PC-3 (cell line): Measurements from ENCODE around the gene ABLIM1. TPM values are rescaled to one million over a fixed set of nuclear protein-coding genes. Genes with fewer than 3 reads are reported as not detected.

Experiments used
- ATAC-seq: fragments of 200-7000 bp; cut with Tn5 transposase; 2 replicates; pipeline ENCODE4 v1.9.1; 2020; ENCODE audit warnings: mild to moderate bottlenecking, moderate library complexity
- BruUV-seq: library from RNA; stranded (reverse); fragments of 400-500 nt; replicated peaks from 2 replicates; lab custom pipeline; 2021; lab: Mats Ljungman, UMichigan
- CTCF ChIA-PET: fragments of 300-600 bp; sonication (Branson Sonifier 250); formaldehyde crosslinking; loops from one replicate; lab custom pipeline; 2022; ENCODE audit warnings: antibody characterized with exemption; lab: Charles Lee
- POLR2A ChIA-PET: fragments of 300-600 bp; sonication (Branson Sonifier 250); formaldehyde crosslinking; loops from one replicate; lab custom pipeline; 2022; ENCODE audit warnings: antibody characterized with exemption; ENCODE audit not compliant: unreplicated experiment; lab: Charles Lee
- DNase-seq: peaks from one replicate; pipeline ENCODE4 v3.0.0-alpha.2; 2015
- H2AFZ ChIP-seq: fragments of 300-600 bp; sonication (generic); 2 replicates; pipeline ENCODE4 v1.6.0; 2016; ENCODE audit warnings: antibody characterized with exemption, low read length
- H3F3A ChIP-seq: fragments of 300-600 bp; sonication (generic); one replicate; pipeline ENCODE4 v1.6.0; 2017; ENCODE audit warnings: antibody characterized with exemption, low read length, control low read depth, mild to moderate bottlenecking; ENCODE audit not compliant: unreplicated experiment
- H3K27ac ChIP-seq: fragments of 300-600 bp; sonication (generic); 2 replicates; pipeline ENCODE4 v1.5.1; 2016; ENCODE audit warnings: mild to moderate bottlenecking, low read length
- H3K27me3 ChIP-seq: fragments of 300-600 bp; sonication (generic); 2 replicates; pipeline ENCODE4 v1.6.1; 2016; ENCODE audit warnings: low read length, mixed read lengths
- H3K36me3 ChIP-seq: fragments of 300-600 bp; sonication (generic); 2 replicates; pipeline ENCODE4 v1.6.1; 2016; ENCODE audit warnings: low read depth, mixed run types, low read length, mixed read lengths
- H3K4me1 ChIP-seq: fragments of 300-600 bp; sonication (generic); 2 replicates; pipeline ENCODE4 v1.5.1; 2016; ENCODE audit warnings: low read length; ENCODE audit not compliant: insufficient read depth
- H3K4me2 ChIP-seq: fragments of 300-600 bp; sonication (generic); 2 replicates; pipeline ENCODE4 v1.6.0; 2016; ENCODE audit warnings: low read length
- H3K4me3 ChIP-seq: fragments of 300-600 bp; sonication (generic); 2 replicates; pipeline ENCODE4 v1.5.1; 2016; ENCODE audit warnings: mild to moderate bottlenecking, low read length, mixed read lengths
- H3K79me2 ChIP-seq: fragments of 300-600 bp; sonication (generic); 2 replicates; pipeline ENCODE4 v1.6.1; 2017; ENCODE audit warnings: low read length, mixed read lengths
- H3K9ac ChIP-seq: fragments of 300-600 bp; sonication (generic); 2 replicates; pipeline ENCODE4 v1.6.0; 2016; ENCODE audit warnings: mild to moderate bottlenecking, low read length
- H3K9me2 ChIP-seq: fragments of 300-600 bp; sonication (generic); replicated peaks from 2 replicates; pipeline ENCODE4 v1.6.1; 2016; ENCODE audit warnings: mixed run types, low read length, mixed read lengths
- H3K9me3 ChIP-seq: fragments of 300-600 bp; sonication (generic); 2 replicates; pipeline ENCODE4 v1.6.1; 2016; ENCODE audit warnings: low read length, mixed read lengths
- H4K20me1 ChIP-seq: fragments of 300-600 bp; sonication (generic); 2 replicates; pipeline ENCODE4 v1.6.1; 2016; ENCODE audit warnings: low read length, mixed read lengths
- CTCF ChIP-seq: fragments of 300-600 bp; sonication (generic); conservative IDR thresholded peaks from 2 replicates; pipeline ENCODE4 v1.5.1; 2017; ENCODE audit warnings: antibody characterized with exemption, low read depth, mild to moderate bottlenecking, low read length
- EZH2 ChIP-seq: fragments of 300-600 bp; sonication (generic); IDR thresholded peaks from one replicate; pipeline ENCODE4 v1.6.1; 2017; ENCODE audit warnings: antibody characterized with exemption, mild to moderate bottlenecking, low read length; ENCODE audit not compliant: unreplicated experiment
- EZH2phosphoT487 ChIP-seq: fragments of 300-600 bp; sonication (generic); IDR thresholded peaks from 2 replicates; pipeline ENCODE4 v1.6.1; 2018; ENCODE audit warnings: mild to moderate bottlenecking, antibody characterized with exemption, low read length, borderline replicate concordance
- intact Hi-C: fragments of 100-400 bp; cut with micrococcal nuclease; formaldehyde crosslinking; loops from 2 replicates; pipeline ENCODE4 v1.9.0; 2023
- total RNA-seq: library from RNA; depleted of rRNA; stranded (reverse); fragments of >200 nt; gene quantifications from 2 replicates; pipeline ENCODE4 v1.2.3, GENCODE V29; 2014

The ABLIM1 gene
- total RNA-seq, 1 experiment from 2014 or later, result 12.3 TPM

- Histone ChIP-seq H3K4me2 (no peak overlapping the region), H3K9ac (no peak overlapping the region), H3K9me3 (no peaks in the 10 kb centered on the region), H2AFZ (no peak overlapping the region), H3K79me2 (no peaks in the 10 kb centered on the region), H3K27ac (no peak overlapping the region), H3K9me2 (no peaks in the 10 kb centered on the region), H3K36me3 (no peaks in the 10 kb centered on the region), H3K27me3 (no peaks in the 10 kb centered on the region), H4K20me1 (no peaks in the 10 kb centered on the region), H3K4me3 (no peak overlapping the region), H3K4me1 (no peaks in the 10 kb centered on the region), H3F3A (no peaks in the 10 kb centered on the region)
- no peak for ATAC-seq
- DNase-seq, result no peak
- ChIA-PET CTCF (no interaction called here), POLR2A (no interaction called here)
- intact Hi-C loops, result no loop called here
- TF ChIP-seq CTCF (no peak), EZH2phosphoT487 (no peak), EZH2 (no peak)
- BruUV-seq, result no TSS peak
Measured at GRCh38 chr10:114662646-114663217, 4.7 kb upstream of the ABLIM1 start.

GRCh38 chr10:114661212-114661880 is 3.3 kb upstream of the ABLIM1 start:
- intact Hi-C loops, result no loop called here
- Histone ChIP-seq H3K79me2 (no peaks in the 10 kb centered on the region), H3K9me2 (no peaks in the 10 kb centered on the region), H4K20me1 (no peaks in the 10 kb centered on the region), H3K9me3 (no peaks in the 10 kb centered on the region), H3K36me3 (no peaks in the 10 kb centered on the region), H3K4me1 (no peaks in the 10 kb centered on the region), H3K4me2 (no peak overlapping the region), H3F3A (no peaks in the 10 kb centered on the region), H3K4me3 (no peak overlapping the region), H3K27me3 (no peaks in the 10 kb centered on the region), H3K9ac (no peak overlapping the region), H2AFZ (no peak overlapping the region), H3K27ac (no peak overlapping the region)
- ATAC-seq (no peak), DNase-seq (no peak)
- ChIA-PET POLR2A (no interaction called here), CTCF (no interaction called here)
- no TSS peak for BruUV-seq
- TF ChIP-seq CTCF (no peak), EZH2 (no peak), EZH2phosphoT487 (no peak)

- peaks cover 12% of the 10 kb centered on the region for H3K4me1 ChIP-seq
- no peak for TF ChIP-seq CTCF
- no peak for TF ChIP-seq EZH2phosphoT487
- no peak for TF ChIP-seq EZH2
- no TSS peak for BruUV-seq
- no peaks in the 10 kb centered on the region for H3K27me3 ChIP-seq
- ATAC-seq (no peak), DNase-seq (no peak)
- H3K27ac ChIP-seq, result no peak overlapping the region
- H2AFZ ChIP-seq, result no peak overlapping the region
- no peaks in the 10 kb centered on the region for H3K79me2 ChIP-seq
- H3K4me2 ChIP-seq, result no peak overlapping the region
- no peak overlapping the region for H3K9ac ChIP-seq
- ChIA-PET CTCF (no interaction called here), POLR2A (no interaction called here)
- no peaks in the 10 kb centered on the region for H3K9me2 ChIP-seq
- H3F3A ChIP-seq, result no peaks in the 10 kb centered on the region
- no peaks in the 10 kb centered on the region for H3K9me3 ChIP-seq
- intact Hi-C loops, result no loop called here
- no peaks in the 10 kb centered on the region for H3K36me3 ChIP-seq
- H4K20me1 ChIP-seq, result no peaks in the 10 kb centered on the region
- no peak overlapping the region for H3K4me3 ChIP-seq
Measured at GRCh38 chr10:114655671-114656070, 2.4 kb downstream of the ABLIM1 start.
